ENCODE results near the gene SLC35F1.

SLC35F1 gene

DNA sequence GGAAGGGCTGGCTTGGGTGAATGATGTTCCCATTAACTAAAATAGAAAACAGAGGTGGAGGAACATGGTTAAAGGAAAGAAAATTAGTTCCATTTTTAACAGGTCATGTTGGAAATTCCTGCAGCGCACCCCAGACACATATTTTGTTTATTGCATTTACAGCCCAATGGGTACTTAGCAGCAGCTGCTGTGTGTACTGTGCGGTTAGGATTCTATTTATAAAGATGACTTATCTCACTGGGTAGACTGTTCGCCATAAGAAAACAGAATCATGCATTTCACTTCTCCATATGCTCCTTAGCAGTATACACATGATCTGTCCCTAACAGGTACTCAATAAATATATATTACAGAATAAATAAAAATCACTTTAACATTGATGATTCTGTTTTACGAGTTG, 135.8 kb downstream of the SLC35F1 start:
- Histone ChIP-seq H3K27me3 (ENCODE audit: control insufficient read depth, insufficient read depth, low read length) (no peaks in the 10 kb centered on the region), H3K4me3 (ENCODE audit: low read length) (no peak overlapping the region), H3K36me3 (ENCODE audit: control insufficient read depth, insufficient read depth, low read length) (no peaks in the 10 kb centered on the region), H3K27ac (ENCODE audit: low read depth, low read length) (no peak overlapping the region), H3K9ac (ENCODE audit: low read length) (no peak overlapping the region), H3K4me1 (ENCODE audit: control insufficient read depth, insufficient read depth, low read length) (no peaks in the 10 kb centered on the region)

GRCh38 chr6:118044275-118044674, 137.2 kb downstream of the SLC35F1 start:
- H3K4me3 ChIP-seq (ENCODE audit: low read length): no peak overlapping the region
- no peak overlapping the region for H3K27ac ChIP-seq (ENCODE audit: low read depth, low read length)
- H3K4me1 ChIP-seq (ENCODE audit: control insufficient read depth, insufficient read depth, low read length): no peaks in the 10 kb centered on the region
- H3K27me3 ChIP-seq (ENCODE audit: control insufficient read depth, insufficient read depth, low read length): no peaks in the 10 kb centered on the region
- H3K9ac ChIP-seq (ENCODE audit: low read length): no peak overlapping the region
- no peaks in the 10 kb centered on the region for H3K36me3 ChIP-seq (ENCODE audit: control insufficient read depth, insufficient read depth, low read length)

- no peak overlapping the region for H3K27ac ChIP-seq (ENCODE audit: low read depth, low read length)
- H3K27me3 ChIP-seq (ENCODE audit: control insufficient read depth, insufficient read depth, low read length): no peaks in the 10 kb centered on the region
- no peak overlapping the region for H3K4me3 ChIP-seq (ENCODE audit: low read length)
- H3K4me1 ChIP-seq (ENCODE audit: control insufficient read depth, insufficient read depth, low read length): no peaks in the 10 kb centered on the region
- H3K36me3 ChIP-seq (ENCODE audit: control insufficient read depth, insufficient read depth, low read length): no peaks in the 10 kb centered on the region
- no peak overlapping the region for H3K9ac ChIP-seq (ENCODE audit: low read length)
Observed at GRCh38 chr6:118054082-118054481, 147.0 kb downstream of the SLC35F1 start.

GRCh38 chr6:118061666-118062065, 154.6 kb downstream of the SLC35F1 start:
- Histone ChIP-seq H3K27ac (ENCODE audit: low read depth, low read length) (no peak overlapping the region), H3K4me1 (ENCODE audit: control insufficient read depth, insufficient read depth, low read length) (no peaks in the 10 kb centered on the region), H3K27me3 (ENCODE audit: control insufficient read depth, insufficient read depth, low read length) (no peaks in the 10 kb centered on the region), H3K9ac (ENCODE audit: low read length) (no peak overlapping the region), H3K4me3 (ENCODE audit: low read length) (no peak overlapping the region), H3K36me3 (ENCODE audit: control insufficient read depth, insufficient read depth, low read length) (no peaks in the 10 kb centered on the region)

- H3K27me3 ChIP-seq (ENCODE audit: control insufficient read depth, insufficient read depth, low read length): no peaks in the 10 kb centered on the region
- no peak overlapping the region for H3K9ac ChIP-seq (ENCODE audit: low read length)
- no peak overlapping the region for H3K4me3 ChIP-seq (ENCODE audit: low read length)
- H3K4me1 ChIP-seq (ENCODE audit: control insufficient read depth, insufficient read depth, low read length): no peaks in the 10 kb centered on the region
- no peak overlapping the region for H3K27ac ChIP-seq (ENCODE audit: low read depth, low read length)
- no peaks in the 10 kb centered on the region for H3K36me3 ChIP-seq (ENCODE audit: control insufficient read depth, insufficient read depth, low read length)
Observed at GRCh38 chr6:118080547-118080946, 173.5 kb downstream of the SLC35F1 start.

GRCh38 chr6:118083711-118084110, 176.6 kb downstream of the SLC35F1 start:
- Histone ChIP-seq H3K27me3 (ENCODE audit: control insufficient read depth, insufficient read depth, low read length) (no peaks in the 10 kb centered on the region), H3K36me3 (ENCODE audit: control insufficient read depth, insufficient read depth, low read length) (no peaks in the 10 kb centered on the region), H3K9ac (ENCODE audit: low read length) (no peak overlapping the region), H3K4me1 (ENCODE audit: control insufficient read depth, insufficient read depth, low read length) (no peaks in the 10 kb centered on the region), H3K4me3 (ENCODE audit: low read length) (no peak overlapping the region), H3K27ac (ENCODE audit: low read depth, low read length) (no peak overlapping the region)

DNA sequence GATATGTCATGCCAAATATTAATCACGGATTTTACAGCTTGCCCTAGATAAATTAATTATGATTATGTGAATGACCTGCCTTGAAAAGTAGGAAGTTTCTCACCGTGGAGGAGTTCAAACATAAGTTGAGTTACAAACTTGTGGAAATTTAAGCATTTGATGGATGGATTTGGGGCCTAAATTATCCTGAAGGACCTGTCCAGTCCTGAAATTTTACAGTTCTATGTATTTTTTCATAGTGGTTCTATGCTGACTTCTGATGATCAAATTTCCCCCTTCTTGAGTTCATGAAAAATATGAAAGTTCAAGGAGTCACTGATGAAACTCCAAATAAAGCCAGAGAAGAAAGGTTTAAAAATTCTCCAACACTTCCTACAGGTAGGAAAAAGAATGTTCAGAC, 178.6 kb downstream of the SLC35F1 start:
- no peaks in the 10 kb centered on the region for H3K27me3 ChIP-seq (ENCODE audit: control insufficient read depth, insufficient read depth, low read length)
- no peak overlapping the region for H3K9ac ChIP-seq (ENCODE audit: low read length)
- no peak overlapping the region for H3K4me3 ChIP-seq (ENCODE audit: low read length)
- no peak overlapping the region for H3K27ac ChIP-seq (ENCODE audit: low read depth, low read length)
- no peaks in the 10 kb centered on the region for H3K4me1 ChIP-seq (ENCODE audit: control insufficient read depth, insufficient read depth, low read length)
- no peaks in the 10 kb centered on the region for H3K36me3 ChIP-seq (ENCODE audit: control insufficient read depth, insufficient read depth, low read length)

DNA sequence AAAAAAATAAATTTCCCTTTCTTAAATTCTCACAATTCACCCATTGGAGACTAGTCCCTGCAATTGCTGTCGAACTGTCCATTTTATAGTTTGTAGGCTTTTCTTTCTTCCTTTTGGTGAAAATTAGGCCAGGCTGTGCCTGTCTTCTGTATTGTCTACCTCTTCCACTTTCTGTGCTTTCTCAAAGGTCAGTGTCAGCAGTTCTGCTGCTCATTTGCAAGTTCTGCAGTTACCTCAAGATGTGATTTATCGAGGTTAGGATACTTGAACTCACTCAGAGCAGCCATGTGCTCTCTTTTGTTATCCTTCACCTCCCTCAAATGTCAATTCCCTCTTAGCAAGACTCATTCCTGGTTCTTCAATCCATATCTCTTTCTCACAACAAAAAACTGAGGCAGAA, 179.1 kb downstream of the SLC35F1 start:
- H3K36me3 ChIP-seq (ENCODE audit: control insufficient read depth, insufficient read depth, low read length): no peaks in the 10 kb centered on the region

GRCh38 chr6:118092086-118092485, 185.0 kb downstream of the SLC35F1 start:
- H3K4me1 ChIP-seq (ENCODE audit: control insufficient read depth, insufficient read depth, low read length): no peaks in the 10 kb centered on the region
- no peak overlapping the region for H3K27ac ChIP-seq (ENCODE audit: low read depth, low read length)
- H3K27me3 ChIP-seq (ENCODE audit: control insufficient read depth, insufficient read depth, low read length): no peaks in the 10 kb centered on the region
- no peak overlapping the region for H3K4me3 ChIP-seq (ENCODE audit: low read length)
- H3K9ac ChIP-seq (ENCODE audit: low read length): no peak overlapping the region
- H3K36me3 ChIP-seq (ENCODE audit: control insufficient read depth, insufficient read depth, low read length): no peaks in the 10 kb centered on the region

More for the DNA sequence above, 179.1 kb downstream of the SLC35F1 start:
- Histone ChIP-seq H3K27ac (ENCODE audit: low read depth, low read length) (no peak overlapping the region), H3K9ac (ENCODE audit: low read length) (no peak overlapping the region), H3K4me1 (ENCODE audit: control insufficient read depth, insufficient read depth, low read length) (no peaks in the 10 kb centered on the region), H3K27me3 (ENCODE audit: control insufficient read depth, insufficient read depth, low read length) (no peaks in the 10 kb centered on the region), H3K4me3 (ENCODE audit: low read length) (no peak overlapping the region)

DNA sequence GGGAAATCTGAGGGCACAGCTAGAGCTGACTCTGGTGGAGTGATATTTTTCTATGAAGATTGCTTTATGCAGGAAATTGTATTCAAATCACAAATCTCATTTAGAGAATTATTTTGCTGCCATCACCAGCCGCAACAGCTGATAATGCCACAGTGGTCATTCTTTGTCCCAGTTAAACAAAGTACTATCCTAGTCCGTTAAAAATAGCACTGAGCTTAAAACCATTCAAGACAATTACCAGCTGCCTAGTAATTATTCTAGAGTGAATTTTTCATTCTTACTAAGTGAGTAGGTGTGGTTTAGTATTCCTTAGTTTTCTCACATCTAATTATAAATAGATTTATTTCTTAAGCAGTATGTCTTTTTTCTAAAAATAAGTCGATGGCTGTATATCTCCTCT, 190.5 kb downstream of the SLC35F1 start:
- H3K27me3 ChIP-seq (ENCODE audit: control insufficient read depth, insufficient read depth, low read length): no peaks in the 10 kb centered on the region
- no peak overlapping the region for H3K4me3 ChIP-seq (ENCODE audit: low read length)
- no peak overlapping the region for H3K9ac ChIP-seq (ENCODE audit: low read length)
- H3K36me3 ChIP-seq (ENCODE audit: control insufficient read depth, insufficient read depth, low read length): no peaks in the 10 kb centered on the region
- no peak overlapping the region for H3K27ac ChIP-seq (ENCODE audit: low read depth, low read length)
- no peaks in the 10 kb centered on the region for H3K4me1 ChIP-seq (ENCODE audit: control insufficient read depth, insufficient read depth, low read length)

- no peak overlapping the region for H3K27ac ChIP-seq (ENCODE audit: low read depth, low read length)
- no peaks in the 10 kb centered on the region for H3K4me1 ChIP-seq (ENCODE audit: control insufficient read depth, insufficient read depth, low read length)
- H3K9ac ChIP-seq (ENCODE audit: low read length): no peak overlapping the region
- no peaks in the 10 kb centered on the region for H3K36me3 ChIP-seq (ENCODE audit: control insufficient read depth, insufficient read depth, low read length)
- H3K4me3 ChIP-seq (ENCODE audit: low read length): no peak overlapping the region
- H3K27me3 ChIP-seq (ENCODE audit: control insufficient read depth, insufficient read depth, low read length): no peaks in the 10 kb centered on the region
Observed at GRCh38 chr6:118100717-118101116, 193.7 kb downstream of the SLC35F1 start.

- Histone ChIP-seq H3K9ac (ENCODE audit: low read length) (no peak overlapping the region), H3K36me3 (ENCODE audit: control insufficient read depth, insufficient read depth, low read length) (no peaks in the 10 kb centered on the region), H3K4me1 (ENCODE audit: control insufficient read depth, insufficient read depth, low read length) (no peaks in the 10 kb centered on the region), H3K27me3 (ENCODE audit: control insufficient read depth, insufficient read depth, low read length) (no peaks in the 10 kb centered on the region), H3K27ac (ENCODE audit: low read depth, low read length) (no peak overlapping the region), H3K4me3 (ENCODE audit: low read length) (no peak overlapping the region)
Observed at GRCh38 chr6:118101220-118101619, 194.2 kb downstream of the SLC35F1 start.

DNA sequence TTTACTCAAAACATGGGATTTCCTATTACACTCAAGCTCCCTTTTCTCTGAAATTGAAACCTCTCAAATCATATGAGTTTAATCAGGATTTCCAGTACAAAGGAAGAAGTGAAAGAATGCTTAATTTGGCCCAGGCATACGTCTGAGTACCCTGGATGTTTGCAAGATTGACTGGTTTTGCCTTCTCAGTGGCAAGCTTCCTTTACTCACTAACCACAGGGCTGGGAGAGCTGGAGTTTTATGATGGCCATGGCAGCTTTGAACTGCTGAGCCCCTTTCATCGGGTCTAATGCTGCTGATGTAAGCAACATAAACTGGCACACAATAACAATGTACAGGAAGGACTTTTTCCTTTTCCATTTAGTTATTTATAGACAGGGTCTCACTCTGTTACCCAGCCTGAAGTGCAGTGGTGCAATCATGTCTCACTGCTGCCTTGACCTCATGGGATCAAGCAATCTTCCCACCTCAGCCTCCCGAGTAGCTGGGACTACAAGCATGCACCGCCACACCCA, 194.8 kb downstream of the SLC35F1 start:
- Histone ChIP-seq H3K4me1 (ENCODE audit: control insufficient read depth, insufficient read depth, low read length) (no peaks in the 10 kb centered on the region), H3K27me3 (ENCODE audit: control insufficient read depth, insufficient read depth, low read length) (no peaks in the 10 kb centered on the region), H3K27ac (ENCODE audit: low read depth, low read length) (no peak overlapping the region), H3K9ac (ENCODE audit: low read length) (no peak overlapping the region), H3K4me3 (ENCODE audit: low read length) (no peak overlapping the region), H3K36me3 (ENCODE audit: control insufficient read depth, insufficient read depth, low read length) (no peaks in the 10 kb centered on the region)
